HEK293 (cell line): ENCODE data around the gene PTPRK.

Experiments used
- CTCF ChIA-PET: fragments of 350-600 bp; formaldehyde crosslinking; extraction: SDS; loops from one replicate; lab custom pipeline; 2021; ENCODE audit warnings: antibody characterized with exemption; lab: Yijun Ruan, JAX
- POLR2A ChIA-PET: fragments of 300-600 bp; formaldehyde crosslinking; extraction: SDS; loops from one replicate; lab custom pipeline; 2020; ENCODE audit warnings: antibody characterized with exemption, inconsistent platforms; lab: Yijun Ruan, JAX
- H3K27ac ChIP-seq: fragments of 200-500 bp; sonication (Bioruptor generic); 2 replicates; pipeline ENCODE4 v1.5.1; 2014; ENCODE audit warnings: low read depth, low read length, control low read depth, inconsistent platforms; ENCODE audit errors: extremely low read depth
- H3K36me3 ChIP-seq, 2 experiments: fragments of 200-500 bp in 1 of 2; sonication (Bioruptor generic) in 1 of 2; 1 replicate in 1 of 2; 2 replicates in 1 of 2; pipeline ENCODE4 v1.5.1; 2014 to 2017; ENCODE audit warnings: inconsistent platforms in 2 of 2, low read length in 2 of 2; ENCODE audit not compliant: control insufficient read depth in 2 of 2, insufficient read depth in 1 of 2
- H3K4me1 ChIP-seq: fragments of 200-500 bp; sonication (Bioruptor generic); 2 replicates; pipeline ENCODE4 v1.5.1; 2014; ENCODE audit warnings: mild to moderate bottlenecking, low read length, inconsistent platforms; ENCODE audit not compliant: control insufficient read depth, insufficient read depth
- H3K4me3 ChIP-seq: 2 replicates; pipeline ENCODE4 v1.5.1; 2011; ENCODE audit warnings: low read depth, mild to moderate bottlenecking, control low read depth, low read length, moderate library complexity
- H3K9me3 ChIP-seq: fragments of 200-500 bp; sonication (Bioruptor generic); 2 replicates; pipeline ENCODE4 v1.5.1; 2014; ENCODE audit warnings: low read depth, low read length, inconsistent platforms; ENCODE audit not compliant: control insufficient read depth, insufficient read depth
- BCL11B ChIP-seq: fragments of 450-650 bp; formaldehyde crosslinking; IDR thresholded peaks from 2 replicates; pipeline ENCODE4 v1.5.1; 2016; ENCODE audit warnings: low read depth, missing biosample characterization, missing genetic modification characterization
- GLI4 ChIP-seq: fragments of 450-650 bp; formaldehyde crosslinking; IDR thresholded peaks from 2 replicates; pipeline ENCODE4 v1.5.1; 2016; ENCODE audit warnings: missing biosample characterization, missing genetic modification characterization
- SP7 ChIP-seq: fragments of 450-650 bp; formaldehyde crosslinking; IDR thresholded peaks from 2 replicates; pipeline ENCODE4 v1.5.1; 2016; ENCODE audit warnings: missing biosample characterization, missing genetic modification characterization
- ZNF133 ChIP-seq: fragments of 450-650 bp; formaldehyde crosslinking; IDR thresholded peaks from 2 replicates; pipeline ENCODE4 v1.5.1; 2016; ENCODE audit warnings: missing biosample characterization, missing genetic modification characterization
- ZNF138 ChIP-seq: fragments of 450-650 bp; formaldehyde crosslinking; IDR thresholded peaks from 2 replicates; pipeline ENCODE4 v1.5.1; 2016; ENCODE audit warnings: missing biosample characterization, missing genetic modification characterization, borderline replicate concordance
- ZNF157 ChIP-seq: fragments of 450-650 bp; formaldehyde crosslinking; IDR thresholded peaks from 2 replicates; pipeline ENCODE4 v1.5.1; 2016; ENCODE audit warnings: missing biosample characterization, missing genetic modification characterization
- ZNF19 ChIP-seq: fragments of 450-650 bp; formaldehyde crosslinking; IDR thresholded peaks from 2 replicates; pipeline ENCODE4; 2016; ENCODE audit warnings: missing biosample characterization, missing genetic modification characterization, low read depth
- ZNF24 ChIP-seq: fragments of 450-650 bp; formaldehyde crosslinking; IDR thresholded peaks from 2 replicates; pipeline ENCODE4 v1.5.1; 2016; ENCODE audit warnings: missing biosample characterization, missing genetic modification characterization
- ZNF248 ChIP-seq: fragments of 450-650 bp; formaldehyde crosslinking; IDR thresholded peaks from 2 replicates; pipeline ENCODE4 v1.5.1; 2017; ENCODE audit warnings: missing biosample characterization, missing genetic modification characterization
- ZNF341 ChIP-seq: fragments of 450-650 bp; formaldehyde crosslinking; IDR thresholded peaks from 2 replicates; pipeline ENCODE4; 2016; ENCODE audit warnings: low read depth, missing biosample characterization, missing genetic modification characterization
- ZNF354C ChIP-seq: fragments of 450-650 bp; formaldehyde crosslinking; IDR thresholded peaks from 2 replicates; pipeline ENCODE4 v1.5.1; 2016; ENCODE audit warnings: missing biosample characterization, missing genetic modification characterization, low read depth, borderline replicate concordance
- ZNF558 ChIP-seq: fragments of 450-650 bp; formaldehyde crosslinking; IDR thresholded peaks from 2 replicates; pipeline ENCODE4 v1.5.1; 2016; ENCODE audit warnings: missing biosample characterization, missing genetic modification characterization
- ZNF560 ChIP-seq: fragments of 450-650 bp; formaldehyde crosslinking; IDR thresholded peaks from 2 replicates; pipeline ENCODE4 v1.5.1; 2017; ENCODE audit warnings: missing biosample characterization, missing genetic modification characterization, borderline replicate concordance
- ZNF571 ChIP-seq: fragments of 450-650 bp; formaldehyde crosslinking; IDR thresholded peaks from 2 replicates; pipeline ENCODE4 v1.5.0; 2017; ENCODE audit warnings: missing biosample characterization, missing genetic modification characterization
- ZNF596 ChIP-seq: fragments of 450-650 bp; IDR thresholded peaks from 2 replicates; pipeline ENCODE4 v1.5.0; 2018; ENCODE audit warnings: missing biosample characterization, mild to moderate bottlenecking, missing genetic modification characterization, moderate library complexity
- ZNF645 ChIP-seq: fragments of 450-650 bp; formaldehyde crosslinking; IDR thresholded peaks from 2 replicates; pipeline ENCODE4; 2016; ENCODE audit warnings: missing biosample characterization, missing genetic modification characterization
- ZNF670 ChIP-seq: fragments of 450-650 bp; formaldehyde crosslinking; IDR thresholded peaks from 2 replicates; pipeline ENCODE4 v1.5.1; 2016; ENCODE audit warnings: missing biosample characterization, missing genetic modification characterization, low read depth
- ZNF692 ChIP-seq: fragments of 450-650 bp; formaldehyde crosslinking; IDR thresholded peaks from 2 replicates; pipeline ENCODE4 v1.5.1; 2016; ENCODE audit warnings: missing biosample characterization, missing genetic modification characterization
- ZNF704 ChIP-seq: fragments of 450-650 bp; formaldehyde crosslinking; IDR thresholded peaks from 2 replicates; pipeline ENCODE4 v1.5.1; 2016; ENCODE audit warnings: missing biosample characterization, missing genetic modification characterization
- TF ChIP-seq, protein P1 (sequence below): fragments of 450-650 bp; formaldehyde crosslinking; IDR thresholded peaks from 2 replicates; pipeline ENCODE4 v1.5.1; 2016; ENCODE audit warnings: missing biosample characterization, missing genetic modification characterization
- TF ChIP-seq, protein P2 (sequence below): fragments of 450-650 bp; formaldehyde crosslinking; IDR thresholded peaks from 2 replicates; pipeline ENCODE4 v1.5.1; 2016; ENCODE audit warnings: missing biosample characterization, missing genetic modification characterization
- TF ChIP-seq, protein P3 (sequence below): fragments of 450-650 bp; formaldehyde crosslinking; IDR thresholded peaks from 2 replicates; pipeline ENCODE4 v1.5.1; 2017; ENCODE audit warnings: missing biosample characterization, missing genetic modification characterization

The PTPRK gene

GRCh38 chr6:128251445-128252340 is 268.7 kb downstream of the PTPRK start (continued):
- TF ChIP-seq SP7 (no peak), ZNF692 (tag by site-specific recombination) (no peak), ZNF138 (no peak), ZNF24 (tag by site-specific recombination) (no peak), ZNF19 (tag by site-specific recombination) (no peak), ZNF133 (tag by site-specific recombination) (no peak)
- TF ChIP-seq, protein P1, sequence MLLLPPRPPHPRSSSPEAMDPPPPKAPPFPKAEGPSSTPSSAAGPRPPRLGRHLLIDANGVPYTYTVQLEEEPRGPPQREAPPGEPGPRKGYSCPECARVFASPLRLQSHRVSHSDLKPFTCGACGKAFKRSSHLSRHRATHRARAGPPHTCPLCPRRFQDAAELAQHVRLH (tag by site-specific recombination) = no peak

DNA sequence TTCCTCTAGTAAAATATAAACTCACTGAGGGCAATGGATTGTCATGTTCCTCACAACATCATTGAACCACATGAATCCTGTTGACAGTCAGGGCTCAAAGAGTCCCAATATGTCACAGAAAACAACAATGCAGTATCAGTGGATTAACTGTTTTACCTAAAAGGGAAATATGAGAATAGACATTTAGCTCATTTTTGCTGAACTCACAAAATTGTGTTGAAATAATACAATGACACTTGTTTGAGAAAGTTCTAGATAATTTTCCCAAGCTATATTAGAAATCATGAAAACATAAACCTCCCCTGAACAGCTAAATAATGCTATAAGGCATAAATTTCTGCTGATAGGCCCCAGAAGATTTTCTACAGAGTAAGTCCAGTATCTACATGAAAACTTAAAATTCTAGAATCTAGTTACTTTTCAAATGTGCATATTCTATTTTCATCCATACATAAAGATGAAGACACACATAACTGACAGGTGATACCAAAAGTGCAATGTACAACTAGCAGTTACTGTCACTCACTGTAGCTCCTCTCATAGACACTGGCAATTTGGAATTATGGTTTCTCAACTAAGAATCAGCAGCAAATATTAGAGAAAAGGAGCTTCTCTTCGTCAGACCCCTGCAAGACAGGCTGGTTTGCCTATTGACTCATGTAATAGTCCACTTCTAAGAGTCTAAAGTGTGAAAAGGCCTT is 269.9 kb downstream of the PTPRK start:
- TF ChIP-seq BCL11B (tag by site-specific recombination) (no peak), ZNF645 (no peak), ZNF157 (tag by site-specific recombination) (no peak), ZNF670 (tag by site-specific recombination) (no peak), ZNF558 (tag by site-specific recombination) (no peak), ZNF704 (tag by site-specific recombination) (no peak), ZNF354C (no peak), ZNF571 (no peak), GLI4 (no peak), ZNF341 (tag by site-specific recombination) (no peak), ZNF248 (no peak), ZNF596 (tag by site-specific recombination) (no peak), ZNF560 (tag by site-specific recombination) (no peak)
- TF ChIP-seq, protein P2, sequence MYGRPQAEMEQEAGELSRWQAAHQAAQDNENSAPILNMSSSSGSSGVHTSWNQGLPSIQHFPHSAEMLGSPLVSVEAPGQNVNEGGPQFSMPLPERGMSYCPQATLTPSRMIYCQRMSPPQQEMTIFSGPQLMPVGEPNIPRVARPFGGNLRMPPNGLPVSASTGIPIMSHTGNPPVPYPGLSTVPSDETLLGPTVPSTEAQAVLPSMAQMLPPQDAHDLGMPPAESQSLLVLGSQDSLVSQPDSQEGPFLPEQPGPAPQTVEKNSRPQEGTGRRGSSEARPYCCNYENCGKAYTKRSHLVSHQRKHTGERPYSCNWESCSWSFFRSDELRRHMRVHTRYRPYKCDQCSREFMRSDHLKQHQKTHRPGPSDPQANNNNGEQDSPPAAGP (tag by site-specific recombination) = no peak
- TF ChIP-seq, protein P3, sequence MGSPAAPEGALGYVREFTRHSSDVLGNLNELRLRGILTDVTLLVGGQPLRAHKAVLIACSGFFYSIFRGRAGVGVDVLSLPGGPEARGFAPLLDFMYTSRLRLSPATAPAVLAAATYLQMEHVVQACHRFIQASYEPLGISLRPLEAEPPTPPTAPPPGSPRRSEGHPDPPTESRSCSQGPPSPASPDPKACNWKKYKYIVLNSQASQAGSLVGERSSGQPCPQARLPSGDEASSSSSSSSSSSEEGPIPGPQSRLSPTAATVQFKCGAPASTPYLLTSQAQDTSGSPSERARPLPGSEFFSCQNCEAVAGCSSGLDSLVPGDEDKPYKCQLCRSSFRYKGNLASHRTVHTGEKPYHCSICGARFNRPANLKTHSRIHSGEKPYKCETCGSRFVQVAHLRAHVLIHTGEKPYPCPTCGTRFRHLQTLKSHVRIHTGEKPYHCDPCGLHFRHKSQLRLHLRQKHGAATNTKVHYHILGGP (tag by site-specific recombination) = no peak
- no peaks in the 10 kb centered on the region for H3K9me3 ChIP-seq
- H3K36me3 ChIP-seq = no peaks in the 10 kb centered on the region
- ChIA-PET POLR2A (no interaction called here), CTCF (no interaction called here)
- H3K27ac ChIP-seq = no peak overlapping the region
- H3K4me1 ChIP-seq = no peaks in the 10 kb centered on the region
- no peak overlapping the region for H3K4me3 ChIP-seq
